C4-2B (cell line): Measurements from ENCODE around the gene NPRL2.

Source experiments
- H3K27ac ChIP-seq: fragments of 450-650 bp; 2 replicates; pipeline ENCODE4 v1.5.1; 2017
- ZFX ChIP-seq: fragments of 450-650 bp; IDR thresholded peaks from 2 replicates; pipeline ENCODE4 v1.6.1; 2017
- TF ChIP-seq, protein P1 (sequence below): fragments of 450-650 bp; conservative IDR thresholded peaks from 2 replicates; pipeline ENCODE4 v1.5.1; 2017; ENCODE audit warnings: mild to moderate bottlenecking

NPRL2 gene

DNA sequence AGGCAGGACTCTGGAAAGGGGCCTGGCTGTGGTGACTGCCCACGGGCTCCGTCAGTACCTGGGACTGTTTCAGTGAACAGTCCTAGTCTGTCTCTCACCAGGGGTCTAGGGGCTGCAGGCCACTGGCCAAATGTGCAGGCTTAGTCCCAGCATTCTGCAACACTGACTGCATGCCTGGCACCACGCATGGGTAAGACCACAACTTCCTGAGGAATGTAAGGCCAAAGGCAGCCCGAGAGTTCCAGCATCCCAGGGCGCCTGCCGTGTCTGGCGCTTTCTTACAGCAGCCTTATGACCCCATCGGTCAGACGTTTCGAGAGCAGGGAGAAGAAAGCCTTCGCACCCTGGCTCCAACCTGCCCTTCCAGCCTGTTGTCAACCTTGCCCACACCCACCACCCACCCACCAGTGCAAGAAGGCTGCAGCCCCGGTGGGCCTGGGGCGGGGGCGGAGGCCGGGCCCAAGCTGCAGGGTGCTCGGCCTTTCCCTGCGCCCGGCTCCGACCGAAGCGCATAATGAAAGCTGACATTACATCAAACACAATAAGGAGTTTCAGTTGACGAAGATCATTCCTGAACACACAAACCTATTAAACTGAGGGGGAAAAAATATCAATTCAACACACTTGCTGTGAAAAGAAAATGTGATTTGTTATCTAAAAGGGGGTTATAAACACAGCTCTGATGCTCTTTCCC lies 38.3 kb upstream of the NPRL2 start:
- no peak for TF ChIP-seq ZFX
- TF ChIP-seq, protein P1, sequence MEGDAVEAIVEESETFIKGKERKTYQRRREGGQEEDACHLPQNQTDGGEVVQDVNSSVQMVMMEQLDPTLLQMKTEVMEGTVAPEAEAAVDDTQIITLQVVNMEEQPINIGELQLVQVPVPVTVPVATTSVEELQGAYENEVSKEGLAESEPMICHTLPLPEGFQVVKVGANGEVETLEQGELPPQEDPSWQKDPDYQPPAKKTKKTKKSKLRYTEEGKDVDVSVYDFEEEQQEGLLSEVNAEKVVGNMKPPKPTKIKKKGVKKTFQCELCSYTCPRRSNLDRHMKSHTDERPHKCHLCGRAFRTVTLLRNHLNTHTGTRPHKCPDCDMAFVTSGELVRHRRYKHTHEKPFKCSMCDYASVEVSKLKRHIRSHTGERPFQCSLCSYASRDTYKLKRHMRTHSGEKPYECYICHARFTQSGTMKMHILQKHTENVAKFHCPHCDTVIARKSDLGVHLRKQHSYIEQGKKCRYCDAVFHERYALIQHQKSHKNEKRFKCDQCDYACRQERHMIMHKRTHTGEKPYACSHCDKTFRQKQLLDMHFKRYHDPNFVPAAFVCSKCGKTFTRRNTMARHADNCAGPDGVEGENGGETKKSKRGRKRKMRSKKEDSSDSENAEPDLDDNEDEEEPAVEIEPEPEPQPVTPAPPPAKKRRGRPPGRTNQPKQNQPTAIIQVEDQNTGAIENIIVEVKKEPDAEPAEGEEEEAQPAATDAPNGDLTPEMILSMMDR: no peak
- no peak overlapping the region for H3K27ac ChIP-seq

DNA sequence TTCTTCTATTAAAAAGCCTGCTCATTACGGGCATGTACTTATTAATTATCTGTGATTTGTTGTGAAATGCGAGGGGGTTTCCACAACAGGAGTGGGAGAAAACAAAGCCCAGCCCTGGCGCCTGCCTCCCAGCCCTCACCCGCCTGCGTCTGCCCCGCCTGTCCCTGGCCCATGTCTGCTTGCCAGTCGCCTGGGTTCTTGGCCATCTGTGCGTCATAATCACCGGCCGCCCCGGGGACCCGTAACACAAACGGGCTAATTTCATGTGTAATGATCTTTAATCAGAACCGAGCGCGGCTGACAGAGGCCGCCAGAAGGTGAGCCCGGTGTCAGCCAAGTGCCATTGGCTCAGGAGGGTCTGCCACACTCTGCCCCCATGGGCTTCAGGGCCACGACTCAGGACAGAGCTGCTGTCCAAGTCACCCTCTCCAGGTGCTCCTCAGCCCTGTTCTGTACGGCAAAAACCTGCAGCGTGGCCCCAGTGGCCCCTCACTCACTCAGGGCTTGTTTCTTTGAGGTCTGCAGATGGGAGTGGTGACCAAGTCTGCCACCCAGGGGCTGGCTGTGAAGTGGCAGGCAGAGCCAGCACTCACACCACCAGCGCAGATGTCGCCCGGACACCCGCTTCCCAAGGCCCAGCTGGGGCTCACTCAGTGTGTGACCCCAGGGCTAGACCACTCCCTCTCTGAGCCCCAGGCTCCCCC lies 37.6 kb upstream of the NPRL2 start:
- H3K27ac ChIP-seq: no peak overlapping the region
- TF ChIP-seq ZFX: no peak
- TF ChIP-seq, protein P1: no peak

- no peak overlapping the region for H3K27ac ChIP-seq
- no peak for TF ChIP-seq ZFX
- TF ChIP-seq, protein P1: no peak
Measured at GRCh38 chr3:50385754-50386153, 35.2 kb upstream of the NPRL2 start.

GRCh38 chr3:50383750-50384149 lies 33.2 kb upstream of the NPRL2 start:
- TF ChIP-seq, protein P1: no peak
- TF ChIP-seq ZFX: no peak
- no peak overlapping the region for H3K27ac ChIP-seq

- no peak overlapping the region for H3K27ac ChIP-seq
- TF ChIP-seq, protein P1: no peak
- no peak for TF ChIP-seq ZFX
Measured at GRCh38 chr3:50382722-50383121, 32.1 kb upstream of the NPRL2 start.

DNA sequence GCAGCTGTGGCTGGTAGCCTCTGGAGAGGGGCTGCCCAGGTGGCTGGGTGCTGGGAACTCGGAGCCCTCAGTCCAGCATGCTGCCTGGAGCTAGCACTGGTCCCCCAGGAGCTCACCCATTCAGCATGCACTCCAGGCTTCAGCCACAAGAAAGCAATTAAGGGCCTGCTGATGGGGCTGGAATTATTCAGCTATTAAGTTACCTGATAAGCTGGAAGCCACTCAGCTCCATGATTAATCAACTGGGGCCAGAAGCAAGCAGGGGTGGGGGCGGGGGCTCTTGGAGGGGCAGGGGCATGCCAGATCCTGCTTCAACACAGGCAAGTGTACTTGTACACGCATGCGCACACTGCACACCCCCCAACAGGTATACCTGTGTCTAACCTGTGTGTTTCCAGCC lies 30.8 kb upstream of the NPRL2 start:
- no peak overlapping the region for H3K27ac ChIP-seq
- TF ChIP-seq, protein P1: no peak
- TF ChIP-seq ZFX: no peak

GRCh38 chr3:50380405-50381085 lies 30.0 kb upstream of the NPRL2 start:
- TF ChIP-seq, protein P1: no peak
- no peak for TF ChIP-seq ZFX
- no peak overlapping the region for H3K27ac ChIP-seq
